ENCODE results near the gene CYP19A1. TPM values are rescaled to one million over a fixed set of nuclear protein-coding genes. Genes with fewer than 3 reads are reported as not detected.

The CYP19A1 gene
- total RNA-seq, 1 experiment from 2014 or later, result not detected

GRCh38 chr15:51379390-51379789 is 41.0 kb upstream of the CYP19A1 start:
- Histone ChIP-seq H3K27ac (ENCODE audit: low read depth, low read length) (no peak overlapping the region), H3K9ac (ENCODE audit: low read length) (no peak overlapping the region), H4K20me1 (ENCODE audit: insufficient read depth) (no peaks in the 10 kb centered on the region), H3K36me3 (ENCODE audit: control insufficient read depth in 1 of 2, insufficient read depth in 2 of 2, low read length in 2 of 2) (no peaks in the 10 kb centered on the region), H3K4me1 (ENCODE audit: control insufficient read depth in 1 of 2, insufficient read depth in 2 of 2, low read length in 2 of 2) (no peaks in the 10 kb centered on the region), H3K27me3 (ENCODE audit: insufficient read depth, low read length) (no peaks in the 10 kb centered on the region), H3K79me2 (ENCODE audit: insufficient read depth, low read length) (no peaks in the 10 kb centered on the region), H3K4me3 (replicated peaks in 1 of 2; ENCODE audit: low read depth in 1 of 2, low read length in 2 of 2) (no peak overlapping the region), H2AFZ (ENCODE audit: low read depth, low read length, poor library complexity, severe bottlenecking) (no peak overlapping the region), H3K9me3 (ENCODE audit: control insufficient read depth in 1 of 2, insufficient read depth in 1 of 2, low read depth in 1 of 2, low read length in 2 of 2) (no peaks in the 10 kb centered on the region), H3K9me2 (ENCODE audit: insufficient read depth) (no peaks in the 10 kb centered on the region), H3K4me2 (ENCODE audit: low read length) (no peak overlapping the region)
- DNase-seq (ENCODE audit: low read depth, low spot score), result no peak
- BruUV-seq (replicated peaks), result no TSS peak
- no peak for ATAC-seq
- no peak for TF ChIP-seq ZNF274 (IDR thresholded peaks at IDR 0.05; ENCODE audit: low read depth, low read length)
- no peak for TF ChIP-seq EZH2 (IDR thresholded peaks at IDR 0.05)
- ChIA-PET POLR2A (no interaction called here), CTCF (interaction anchor here (1.4 to 3.4 kb wide), 2 partner anchors 22 to 216 kb away, joined by 3 to 25 read pairs; no protein-coding TSS in a partner anchor), RAD21 (ENCODE audit: low non-redundant PET in 1 of 2, low total read pairs in 2 of 2, uncharacterized antibody in 2 of 2, unreplicated experiment in 2 of 2) (no interaction called here)
- intact Hi-C loops (cut with micrococcal nuclease), result no loop called here

GRCh38 chr15:51378406-51378805 is 40.0 kb upstream of the CYP19A1 start:
- H3K9me2 ChIP-seq (ENCODE audit: insufficient read depth), result no peaks in the 10 kb centered on the region
- H4K20me1 ChIP-seq (ENCODE audit: insufficient read depth), result no peaks in the 10 kb centered on the region
- BruUV-seq (replicated peaks), result no TSS peak
- intact Hi-C loops (cut with micrococcal nuclease), result no loop called here
- no peak overlapping the region for H3K27ac ChIP-seq (ENCODE audit: low read depth, low read length)
- no peaks in the 10 kb centered on the region for H3K36me3 ChIP-seq (ENCODE audit: control insufficient read depth in 1 of 2, insufficient read depth in 2 of 2, low read length in 2 of 2)
- H3K9ac ChIP-seq (ENCODE audit: low read length), result no peak overlapping the region
- ChIA-PET CTCF (interaction anchor here (1.4 to 3.4 kb wide), 2 partner anchors 23 to 215 kb away, joined by 3 to 25 read pairs; no protein-coding TSS in a partner anchor), RAD21 (ENCODE audit: low non-redundant PET in 1 of 2, low total read pairs in 2 of 2, uncharacterized antibody in 2 of 2, unreplicated experiment in 2 of 2) (no interaction called here), POLR2A (no interaction called here)
- TF ChIP-seq EZH2 (IDR thresholded peaks at IDR 0.05) (no peak), SRF (IDR thresholded peaks at IDR 0.05; ENCODE audit: low read depth) (no peak), RAD21 (IDR thresholded peaks at IDR 0.05; ENCODE audit: low read depth) (no peak), POLR2A (IDR thresholded peaks at IDR 0.05; ENCODE audit: borderline replicate concordance, extremely low read depth, insufficient read depth, insufficient read length) (no peak)
- no peak overlapping the region for H3K4me3 ChIP-seq (replicated peaks in 1 of 2; ENCODE audit: low read depth in 1 of 2, low read length in 2 of 2)
- no peaks in the 10 kb centered on the region for H3K4me1 ChIP-seq (ENCODE audit: control insufficient read depth in 1 of 2, insufficient read depth in 2 of 2, low read length in 2 of 2)
- H2AFZ ChIP-seq (ENCODE audit: low read depth, low read length, poor library complexity, severe bottlenecking), result no peak overlapping the region
- ATAC-seq (no peak), DNase-seq (ENCODE audit: low read depth, low spot score) (no peak)
- no peak overlapping the region for H3K4me2 ChIP-seq (ENCODE audit: low read length)
- no peaks in the 10 kb centered on the region for H3K27me3 ChIP-seq (ENCODE audit: insufficient read depth, low read length)
- no peaks in the 10 kb centered on the region for H3K79me2 ChIP-seq (ENCODE audit: insufficient read depth, low read length)
- no peaks in the 10 kb centered on the region for H3K9me3 ChIP-seq (ENCODE audit: control insufficient read depth in 1 of 2, insufficient read depth in 1 of 2, low read depth in 1 of 2, low read length in 2 of 2)
